ENCODE data around the gene APOM. TPM values are rescaled to one million over a fixed set of nuclear protein-coding genes. Genes with fewer than 3 reads are reported as not detected.

Gene APOM
- total and polyA plus RNA-seq, 4 donors = 89.8 to 587 (median 173) TPM

- no peak for TF ChIP-seq MAX (IDR thresholded peaks at IDR 0.05)
- TF ChIP-seq RXRA (IDR thresholded peaks at IDR 0.05) = no peak
- no peak for TF ChIP-seq ATF3 (IDR thresholded peaks at IDR 0.05)
- TF ChIP-seq RAD21 (IDR thresholded peaks at IDR 0.05) = no peak
Measured at GRCh38 chr6:31621991-31622390, 33.7 kb upstream of the APOM start (continued).

- H3K4me3 ChIP-seq (ENCODE audit: low read depth in 1 of 3, low read length in 3 of 3) = no peak overlapping the region
- H3K9me3 ChIP-seq (ENCODE audit: control insufficient read depth in 4 of 4, low read length in 3 of 4) = no peaks in the 10 kb centered on the region
- 78% methylated on average over 10 of the region's 10 CpGs for WGBS
- H3K27ac ChIP-seq (ENCODE audit: low read depth in 1 of 2, low read length in 2 of 2) = no peak overlapping the region
- peaks cover 15 to 42% (median 39%) of the 10 kb centered on the region in 4 donors for H3K36me3 ChIP-seq (ENCODE audit: control insufficient read depth in 4 of 4, insufficient read depth in 3 of 4, low read depth in 1 of 4, low read length in 3 of 4)
- no peak for DNase-seq (ENCODE audit: low spot score)
- H3K27me3 ChIP-seq (ENCODE audit: control insufficient read depth in 4 of 4, insufficient read depth in 4 of 4, low read length in 3 of 4) = no peaks in the 10 kb centered on the region
- no peak for TF ChIP-seq ATF3 (IDR thresholded peaks at IDR 0.05)
- H3K4me1 ChIP-seq (ENCODE audit: control insufficient read depth in 4 of 4, insufficient read depth in 4 of 4, low read length in 3 of 4) = peaks cover 4 to 14% (median 7%) of the 10 kb centered on the region in 4 donors
- no peak overlapping the region for H3K9ac ChIP-seq (ENCODE audit: low read depth in 1 of 2, low read length in 2 of 2)
Measured at GRCh38 chr6:31622684-31623091, 33.0 kb upstream of the APOM start.

GRCh38 chr6:31624070-31624469 is 31.6 kb upstream of the APOM start:
- Histone ChIP-seq H3K9ac (ENCODE audit: low read depth in 1 of 2, low read length in 2 of 2) (no peak overlapping the region), H3K4me1 (ENCODE audit: control insufficient read depth in 4 of 4, insufficient read depth in 4 of 4, low read length in 3 of 4) (peaks cover 4 to 14% (median 7%) of the 10 kb centered on the region in 4 donors), H3K36me3 (ENCODE audit: control insufficient read depth in 4 of 4, insufficient read depth in 3 of 4, low read depth in 1 of 4, low read length in 3 of 4) (peaks cover 21 to 56% (median 52%) of the 10 kb centered on the region in 4 donors), H3K27me3 (ENCODE audit: control insufficient read depth in 4 of 4, insufficient read depth in 4 of 4, low read length in 3 of 4) (no peaks in the 10 kb centered on the region), H3K9me3 (ENCODE audit: control insufficient read depth in 4 of 4, low read length in 3 of 4) (no peaks in the 10 kb centered on the region), H3K27ac (ENCODE audit: low read depth in 1 of 2, low read length in 2 of 2) (no peak overlapping the region), H3K4me3 (ENCODE audit: low read depth in 1 of 3, low read length in 3 of 3) (no peak overlapping the region)
- TF ChIP-seq REST (IDR thresholded peaks at IDR 0.05) (no peak), RAD21 (IDR thresholded peaks at IDR 0.05) (no peak), FOXA2 (IDR thresholded peaks at IDR 0.05) (no peak), TAF1 (conservative IDR thresholded peaks at IDR 0.05) (no peak), RXRA (IDR thresholded peaks at IDR 0.05) (no peak), JUND (IDR thresholded peaks at IDR 0.05) (no peak), GABPA (IDR thresholded peaks at IDR 0.05 in 1 of 2, conservative IDR thresholded peaks at IDR 0.05 in 1 of 2) (no peak), HNF4G (IDR thresholded peaks at IDR 0.05) (no peak), MAX (IDR thresholded peaks at IDR 0.05) (no peak), CTCF (IDR thresholded peaks at IDR 0.05; ENCODE audit: low read depth, low read length, missing input control) (no peak)
- no peak for DNase-seq (ENCODE audit: low spot score)
- WGBS = 96% methylated on average over 10 of the region's 10 CpGs

All from liver (tissue), 9 donors.